K562 (cell line): Measurements from ENCODE around the gene TMEM151A. TPM values are rescaled to one million over a fixed set of nuclear protein-coding genes. Genes with fewer than 3 reads are reported as not detected.

Experiments
- CBFA2T3 ChIP-seq: fragments of 450-650 bp; IDR thresholded peaks from 2 replicates; pipeline ENCODE4 v1.6.1; 2017
- DMBX1 ChIP-seq: fragments of 250-450 bp; sonication (Bioruptor Pico); IDR thresholded peaks from 2 replicates; pipeline ENCODE4 v1.8.0; 2022; ENCODE audit warnings: inconsistent platforms, mild to moderate bottlenecking, moderate library complexity, borderline replicate concordance
- FOXK2 ChIP-seq, 2 experiments: fragments of 450-650 bp; IDR thresholded peaks in 1 of 2; conservative IDR thresholded peaks in 1 of 2; 2 replicates each; pipeline ENCODE4 v1.6.1; 2016; ENCODE audit warnings: low read depth in 2 of 2, mild to moderate bottlenecking in 1 of 2
- GTF2F1 ChIP-seq: IDR thresholded peaks from 2 replicates; pipeline ENCODE4 v1.6.1; 2011; ENCODE audit warnings: low read depth, low read length, improper control_type of control experiment
- NELFE ChIP-seq: IDR thresholded peaks from 2 replicates; pipeline ENCODE4 v1.6.1; 2011; ENCODE audit warnings: mild to moderate bottlenecking; ENCODE audit not compliant: insufficient read depth, insufficient read length
- PKNOX1 ChIP-seq: fragments of 450-650 bp; IDR thresholded peaks from 2 replicates; pipeline ENCODE4 v1.6.1; 2016
- RBM14 ChIP-seq: fragments of 200-400 bp; formaldehyde crosslinking; IDR thresholded peaks from 2 replicates; pipeline ENCODE4 v1.6.1; 2018; ENCODE audit warnings: low read depth, mild to moderate bottlenecking, low read length, moderate library complexity, borderline replicate concordance; ENCODE audit not compliant: insufficient read depth
- RBM25 ChIP-seq: fragments of 200-400 bp; formaldehyde crosslinking; IDR thresholded peaks from 2 replicates; pipeline ENCODE4 v1.6.1; 2018; ENCODE audit warnings: low read length, low read depth, moderate library complexity; ENCODE audit not compliant: severe bottlenecking
- SMARCB1 ChIP-seq: IDR thresholded peaks from 2 replicates; pipeline ENCODE4 v1.6.1; 2011; ENCODE audit warnings: improper control_type of control experiment, low read depth; ENCODE audit not compliant: insufficient read length
- STAT5A ChIP-seq: IDR thresholded peaks from 2 replicates; pipeline ENCODE4 v1.6.1; 2012; ENCODE audit warnings: low read length, inconsistent platforms, borderline replicate concordance
- ZBTB7A ChIP-seq: IDR thresholded peaks from 2 replicates; pipeline ENCODE4 v1.6.1; 2011; ENCODE audit warnings: low read depth, mild to moderate bottlenecking, low read length, moderate library complexity, borderline replicate concordance; ENCODE audit not compliant: control insufficient read depth
- ZNF184 ChIP-seq: sonication (generic); formaldehyde crosslinking; IDR thresholded peaks from 2 replicates; pipeline ENCODE4 v1.5.0; 2020; ENCODE audit warnings: missing genetic modification reagents
- polyA plus RNA-seq, 8 experiments: library from polyadenylated mRNA; depleted of rRNA in 4 of 8; stranded (reverse) in 5 of 8; unstranded in 3 of 8; fragments of >200 nt; fragmentation: Nextera tagmentation in 2 of 8; fragmentation: Illumina TruSeq in 1 of 8; extraction: Ambion mirVana in 2 of 8; extraction: Trizol in 1 of 8; gene quantifications; 2 replicates each; pipeline versions ENCODE4 v1.2.1 to v1.2.3, GENCODE V29; 2011 to 2014; ENCODE audit warnings: inconsistent platforms in 1 of 8, missing spikeins in 1 of 8
- total RNA-seq, 7 experiments: library from RNA; depleted of rRNA in 6 of 7; stranded (reverse); fragments of >200 nt in 6 of 7; fragmentation: Illumina TruSeq in 2 of 7; extraction: Trizol in 2 of 7; gene quantifications; 2 replicates each; pipeline versions ENCODE4 v1.2.1 to v1.2.3, GENCODE V29; 2011 to 2021; ENCODE audit warnings: low replicate concordance in 1 of 7
- TF ChIP-seq, protein P1 (sequence below): fragments of 250-450 bp; sonication (Bioruptor Pico); IDR thresholded peaks from 2 replicates; pipeline ENCODE4 v1.8.0; 2021; ENCODE audit warnings: moderate library complexity, mild to moderate bottlenecking, inconsistent platforms
- TF ChIP-seq, protein P2 (sequence below): sonication (generic); formaldehyde crosslinking; IDR thresholded peaks from 2 replicates; pipeline ENCODE4 v1.5.0; 2020; ENCODE audit warnings: missing genetic modification reagents
- TF ChIP-seq, protein P3 (sequence below): fragments of 450-650 bp; IDR thresholded peaks from 2 replicates; pipeline ENCODE4 v1.7.0; 2016; ENCODE audit warnings: borderline replicate concordance
- TF ChIP-seq, protein P4 (sequence below), 2 experiments: fragments of 450-650 bp in 1 of 2; sonication (generic) in 1 of 2; formaldehyde crosslinking in 1 of 2; IDR thresholded peaks in 1 of 2; conservative IDR thresholded peaks in 1 of 2; 2 replicates each; pipeline versions ENCODE4 v1.6.1 to v1.8.1; 2016 to 2023; ENCODE audit warnings: mild to moderate bottlenecking in 2 of 2, moderate library complexity in 2 of 2, inconsistent platforms in 1 of 2, missing genetic modification reagents in 1 of 2

The TMEM151A gene
- total and polyA plus RNA-seq, 9 of the 15 experiments (the other 6 are each of a cell fraction or from before 2014, with no cell fraction given): not detected

GRCh38 chr11:66313321-66314185, 21.9 kb downstream of the TMEM151A start (continued):
- TF ChIP-seq PKNOX1 (no peak), SMARCB1 (no peak), STAT5A (no peak), DMBX1 (no peak), ZBTB7A (no peak), RBM25 (no peak), RBM14 (0 out of 2 replicates have a peak, but pooled peaks have one; percentile 22), NELFE (no peak), CBFA2T3 (no peak), GTF2F1 (no peak), ZNF184 (CRISPR knock-in tag) (no peak), FOXK2 (conservative IDR thresholded peaks at IDR 0.05 in 1 of 2, IDR thresholded peaks at IDR 0.05 in 1 of 2; ENCODE audit: low read depth in 2 of 2) (no peak)
- TF ChIP-seq, protein P1, sequence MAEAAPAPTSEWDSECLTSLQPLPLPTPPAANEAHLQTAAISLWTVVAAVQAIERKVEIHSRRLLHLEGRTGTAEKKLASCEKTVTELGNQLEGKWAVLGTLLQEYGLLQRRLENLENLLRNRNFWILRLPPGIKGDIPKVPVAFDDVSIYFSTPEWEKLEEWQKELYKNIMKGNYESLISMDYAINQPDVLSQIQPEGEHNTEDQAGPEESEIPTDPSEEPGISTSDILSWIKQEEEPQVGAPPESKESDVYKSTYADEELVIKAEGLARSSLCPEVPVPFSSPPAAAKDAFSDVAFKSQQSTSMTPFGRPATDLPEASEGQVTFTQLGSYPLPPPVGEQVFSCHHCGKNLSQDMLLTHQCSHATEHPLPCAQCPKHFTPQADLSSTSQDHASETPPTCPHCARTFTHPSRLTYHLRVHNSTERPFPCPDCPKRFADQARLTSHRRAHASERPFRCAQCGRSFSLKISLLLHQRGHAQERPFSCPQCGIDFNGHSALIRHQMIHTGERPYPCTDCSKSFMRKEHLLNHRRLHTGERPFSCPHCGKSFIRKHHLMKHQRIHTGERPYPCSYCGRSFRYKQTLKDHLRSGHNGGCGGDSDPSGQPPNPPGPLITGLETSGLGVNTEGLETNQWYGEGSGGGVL (CRISPR knock-in tag): no peak
- TF ChIP-seq, protein P2, sequence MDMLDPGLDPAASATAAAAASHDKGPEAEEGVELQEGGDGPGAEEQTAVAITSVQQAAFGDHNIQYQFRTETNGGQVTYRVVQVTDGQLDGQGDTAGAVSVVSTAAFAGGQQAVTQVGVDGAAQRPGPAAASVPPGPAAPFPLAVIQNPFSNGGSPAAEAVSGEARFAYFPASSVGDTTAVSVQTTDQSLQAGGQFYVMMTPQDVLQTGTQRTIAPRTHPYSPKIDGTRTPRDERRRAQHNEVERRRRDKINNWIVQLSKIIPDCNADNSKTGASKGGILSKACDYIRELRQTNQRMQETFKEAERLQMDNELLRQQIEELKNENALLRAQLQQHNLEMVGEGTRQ (CRISPR knock-in tag): no peak
- TF ChIP-seq, protein P3, sequence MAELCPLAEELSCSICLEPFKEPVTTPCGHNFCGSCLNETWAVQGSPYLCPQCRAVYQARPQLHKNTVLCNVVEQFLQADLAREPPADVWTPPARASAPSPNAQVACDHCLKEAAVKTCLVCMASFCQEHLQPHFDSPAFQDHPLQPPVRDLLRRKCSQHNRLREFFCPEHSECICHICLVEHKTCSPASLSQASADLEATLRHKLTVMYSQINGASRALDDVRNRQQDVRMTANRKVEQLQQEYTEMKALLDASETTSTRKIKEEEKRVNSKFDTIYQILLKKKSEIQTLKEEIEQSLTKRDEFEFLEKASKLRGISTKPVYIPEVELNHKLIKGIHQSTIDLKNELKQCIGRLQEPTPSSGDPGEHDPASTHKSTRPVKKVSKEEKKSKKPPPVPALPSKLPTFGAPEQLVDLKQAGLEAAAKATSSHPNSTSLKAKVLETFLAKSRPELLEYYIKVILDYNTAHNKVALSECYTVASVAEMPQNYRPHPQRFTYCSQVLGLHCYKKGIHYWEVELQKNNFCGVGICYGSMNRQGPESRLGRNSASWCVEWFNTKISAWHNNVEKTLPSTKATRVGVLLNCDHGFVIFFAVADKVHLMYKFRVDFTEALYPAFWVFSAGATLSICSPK: no peak
- TF ChIP-seq, protein P4, sequence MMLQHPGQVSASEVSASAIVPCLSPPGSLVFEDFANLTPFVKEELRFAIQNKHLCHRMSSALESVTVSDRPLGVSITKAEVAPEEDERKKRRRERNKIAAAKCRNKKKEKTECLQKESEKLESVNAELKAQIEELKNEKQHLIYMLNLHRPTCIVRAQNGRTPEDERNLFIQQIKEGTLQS (IDR thresholded peaks at IDR 0.05): no peak
- TF ChIP-seq, protein P4 (CRISPR knock-in tag; conservative IDR thresholded peaks at IDR 0.05): no peak
